HUES48 (cell line): ENCODE data around the gene CETP.
A peak's percentile ranks its signal among the peaks of the same experiment; 100 is the strongest.
"Not testable (repeated sequence)": the region's sequence is repeated elsewhere in the genome, so short reads cannot be mapped to it uniquely, and the experiment has no call there.

Experiments used
- H3K27ac ChIP-seq: one replicate; pipeline ENCODE4 v1.7.0; 2013; ENCODE audit warnings: low read depth, low read length, inconsistent platforms
- H3K27me3 ChIP-seq: 2 replicates; pipeline ENCODE4 v1.6.1; 2013; ENCODE audit warnings: mild to moderate bottlenecking, low read length; ENCODE audit not compliant: control insufficient read depth, insufficient read depth
- H3K36me3 ChIP-seq: 2 replicates; pipeline ENCODE4 v1.6.1; 2013; ENCODE audit warnings: low read length; ENCODE audit not compliant: control insufficient read depth, insufficient read depth
- H3K4me1 ChIP-seq: 2 replicates; pipeline ENCODE4 v1.6.1; 2013; ENCODE audit warnings: mild to moderate bottlenecking, low read length; ENCODE audit not compliant: control insufficient read depth, insufficient read depth
- H3K4me3 ChIP-seq: 2 replicates; pipeline ENCODE4 v1.5.1; 2013; ENCODE audit warnings: mild to moderate bottlenecking, low read depth, low read length
- H3K9ac ChIP-seq: 2 replicates; pipeline ENCODE4 v1.6.1; 2013; ENCODE audit warnings: mild to moderate bottlenecking, low read depth, low read length, moderate library complexity
- H3K9me3 ChIP-seq: 2 replicates; pipeline ENCODE4 v1.6.1; 2013; ENCODE audit warnings: low read length; ENCODE audit not compliant: control insufficient read depth, insufficient read depth

CETP gene

DNA sequence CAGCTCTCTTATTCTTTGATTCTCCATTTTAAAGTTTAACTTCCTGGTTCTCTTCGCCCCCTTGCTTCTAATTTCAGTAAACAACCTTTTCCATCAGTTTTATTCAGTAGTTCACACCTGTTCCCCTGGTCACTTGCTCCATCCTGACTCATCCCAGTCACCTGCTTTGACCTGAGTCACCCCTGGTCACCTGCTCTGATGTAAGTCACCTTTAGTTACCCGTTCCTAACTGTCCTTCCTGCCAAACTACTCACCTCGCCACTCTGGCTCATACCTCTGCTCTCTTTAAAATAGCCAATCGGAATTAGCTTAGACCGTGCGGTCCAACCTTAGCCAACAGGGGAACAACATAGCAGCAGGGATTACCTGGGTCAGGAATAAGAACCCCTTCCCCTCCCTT lies 22.9 kb downstream of the CETP start:
- Histone ChIP-seq H3K4me1 (no peaks in the 10 kb centered on the region), H3K4me3 (no peak overlapping the region), H3K27me3 (peaks cover 21% of the 10 kb centered on the region), H3K27ac (no peak overlapping the region), H3K36me3 (no peaks in the 10 kb centered on the region), H3K9ac (no peak overlapping the region), H3K9me3 (no peaks in the 10 kb centered on the region)

DNA sequence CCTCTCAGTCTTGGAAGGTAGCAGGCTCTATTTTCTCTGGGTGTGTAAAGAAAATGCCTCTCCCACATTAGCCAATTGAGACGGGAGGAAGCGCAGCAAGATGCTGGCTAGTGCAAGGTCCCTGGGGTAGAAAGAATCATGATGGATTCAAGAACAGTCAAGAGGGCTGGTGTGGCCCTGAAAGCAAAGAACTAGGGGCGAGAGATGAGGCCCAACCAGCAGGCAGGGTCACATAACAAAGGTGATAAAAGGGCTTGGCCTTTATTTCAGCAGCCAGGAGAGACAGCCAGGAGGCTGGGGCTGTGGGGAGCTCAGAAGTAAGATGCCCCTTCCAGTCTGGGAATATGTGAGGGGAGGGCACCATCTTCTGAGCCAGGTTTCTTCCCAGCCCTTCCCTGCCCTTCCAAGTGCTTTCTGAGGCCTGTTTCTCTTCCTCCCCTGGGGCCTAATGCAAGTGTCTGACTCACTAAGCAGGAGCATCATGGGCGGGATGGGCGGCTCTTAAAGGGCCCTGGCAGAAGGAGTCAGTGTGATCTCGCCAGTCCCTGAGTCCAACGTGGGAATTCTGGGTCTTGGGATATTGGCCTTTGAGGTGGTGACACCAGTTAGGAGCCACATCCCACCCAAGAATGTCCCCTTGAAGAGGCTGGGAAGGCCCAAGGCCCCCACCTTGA lies 23.7 kb downstream of the CETP start:
- Histone ChIP-seq H3K9ac (no peak overlapping the region), H3K27ac (no peak overlapping the region), H3K9me3 (no peaks in the 10 kb centered on the region), H3K27me3 (peaks cover 29% of the 10 kb centered on the region), H3K4me1 (peaks cover 6% of the 10 kb centered on the region; the same call in 1 of the 2 replicates), H3K4me3 (no peak overlapping the region), H3K36me3 (no peaks in the 10 kb centered on the region)

DNA sequence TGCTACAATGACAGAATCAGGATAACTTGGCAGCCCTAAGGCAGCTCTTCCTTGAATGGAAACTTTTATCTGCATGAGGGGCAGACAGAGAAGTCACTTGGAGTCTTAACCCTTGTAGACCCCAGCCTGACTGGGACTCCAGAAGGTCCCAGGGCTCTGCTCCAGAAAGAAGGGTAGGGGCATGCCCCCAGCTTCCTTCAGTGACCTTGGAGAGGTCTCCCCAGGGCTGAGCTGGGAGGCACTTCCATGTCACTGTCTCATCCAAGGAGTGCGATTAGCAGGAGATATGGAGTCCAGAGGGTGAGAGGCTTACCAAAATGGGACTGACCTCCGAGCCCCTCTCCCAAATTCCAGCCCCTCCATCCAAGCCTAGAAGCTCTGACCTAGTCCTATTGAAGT lies 24.2 kb downstream of the CETP start:
- H3K9ac ChIP-seq, result no peak overlapping the region
- H3K27ac ChIP-seq, result no peak overlapping the region

DNA sequence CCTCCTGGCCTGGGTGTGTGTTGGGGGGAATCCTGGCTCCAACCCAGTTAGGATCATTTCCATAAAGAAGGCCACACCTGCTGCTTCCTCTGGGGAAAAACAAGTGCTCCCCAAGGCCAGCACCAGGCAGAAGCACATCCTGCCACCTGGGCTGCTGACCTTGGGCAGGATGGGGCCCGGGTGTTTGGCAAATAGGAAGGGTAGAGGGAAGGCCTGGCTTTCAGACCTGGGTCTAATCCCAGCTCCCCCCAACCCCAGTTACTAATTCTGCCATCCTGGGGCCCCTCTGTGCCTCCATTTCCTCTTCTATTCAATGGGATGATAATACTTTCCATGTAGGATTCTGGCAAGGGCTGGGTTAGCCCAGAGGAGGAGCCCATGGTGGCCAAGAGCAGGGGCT lies 24.6 kb downstream of the CETP start:
- Histone ChIP-seq H3K36me3 (no peaks in the 10 kb centered on the region), H3K9me3 (no peaks in the 10 kb centered on the region), H3K27me3 (peaks cover 37% of the 10 kb centered on the region), H3K27ac (no peak overlapping the region), H3K9ac (no peak overlapping the region), H3K4me1 (peaks cover 6% of the 10 kb centered on the region; the same call in 1 of the 2 replicates), H3K4me3 (no peak overlapping the region)

More for the DNA sequence above, 24.2 kb downstream of the CETP start:
- H3K27me3 ChIP-seq, result peaks cover 35% of the 10 kb centered on the region
- H3K4me1 ChIP-seq, result peaks cover 6% of the 10 kb centered on the region; the same call in 1 of the 2 replicates
- no peaks in the 10 kb centered on the region for H3K36me3 ChIP-seq
- no peak overlapping the region for H3K4me3 ChIP-seq
- no peaks in the 10 kb centered on the region for H3K9me3 ChIP-seq

DNA sequence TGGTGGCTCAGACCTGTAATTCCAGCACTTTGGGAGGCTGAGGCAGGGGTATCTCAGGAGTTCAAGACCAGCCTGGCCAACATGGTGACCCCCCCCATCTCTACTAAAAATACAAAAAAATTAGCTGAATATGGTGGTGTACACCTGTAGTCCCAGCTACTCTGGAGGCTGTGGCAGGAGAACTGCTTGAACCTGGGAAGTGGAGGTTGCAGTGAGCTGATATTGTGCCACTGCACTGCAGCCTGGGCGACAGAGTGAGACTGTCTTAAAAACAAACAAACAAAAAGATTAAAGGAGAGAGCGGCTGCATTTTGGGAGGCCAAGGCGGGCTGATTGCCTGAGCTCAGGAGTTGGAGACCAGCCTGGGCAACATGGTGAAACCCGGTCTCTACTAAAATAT lies 25.2 kb downstream of the CETP start:
- H3K27ac ChIP-seq, H3K4me3 ChIP-seq, H3K4me1 ChIP-seq, H3K36me3 ChIP-seq, H3K9me3 ChIP-seq, H3K9ac ChIP-seq: not testable (repeated sequence)
- peaks cover 37% of the 10 kb centered on the region for H3K27me3 ChIP-seq

DNA sequence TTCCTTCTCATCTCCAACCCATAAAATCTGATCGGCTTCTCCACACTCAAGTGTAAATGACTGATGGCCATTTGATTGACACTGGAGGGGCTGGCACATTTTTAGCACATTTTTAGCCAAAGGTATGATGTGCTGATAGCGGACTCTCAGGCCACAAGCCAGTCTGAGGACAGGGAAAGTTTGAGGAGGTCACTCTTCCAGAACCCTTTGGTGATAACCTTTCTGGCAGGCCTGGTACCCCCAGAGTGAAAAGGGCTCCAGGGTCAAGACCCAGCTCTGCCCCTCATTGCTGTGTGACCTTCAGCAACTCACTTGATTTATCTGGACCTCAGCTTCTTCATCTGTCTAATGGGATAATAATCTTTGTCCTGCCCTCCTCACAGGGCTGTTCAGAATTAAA lies 25.9 kb downstream of the CETP start:
- no peaks in the 10 kb centered on the region for H3K9me3 ChIP-seq
- peaks cover 6% of the 10 kb centered on the region; the same call in 1 of the 2 replicates for H3K4me1 ChIP-seq
- peaks cover 37% of the 10 kb centered on the region for H3K27me3 ChIP-seq
- no peak overlapping the region for H3K4me3 ChIP-seq
- no peak overlapping the region for H3K9ac ChIP-seq
- H3K27ac ChIP-seq, result no peak overlapping the region
- no peaks in the 10 kb centered on the region for H3K36me3 ChIP-seq

DNA sequence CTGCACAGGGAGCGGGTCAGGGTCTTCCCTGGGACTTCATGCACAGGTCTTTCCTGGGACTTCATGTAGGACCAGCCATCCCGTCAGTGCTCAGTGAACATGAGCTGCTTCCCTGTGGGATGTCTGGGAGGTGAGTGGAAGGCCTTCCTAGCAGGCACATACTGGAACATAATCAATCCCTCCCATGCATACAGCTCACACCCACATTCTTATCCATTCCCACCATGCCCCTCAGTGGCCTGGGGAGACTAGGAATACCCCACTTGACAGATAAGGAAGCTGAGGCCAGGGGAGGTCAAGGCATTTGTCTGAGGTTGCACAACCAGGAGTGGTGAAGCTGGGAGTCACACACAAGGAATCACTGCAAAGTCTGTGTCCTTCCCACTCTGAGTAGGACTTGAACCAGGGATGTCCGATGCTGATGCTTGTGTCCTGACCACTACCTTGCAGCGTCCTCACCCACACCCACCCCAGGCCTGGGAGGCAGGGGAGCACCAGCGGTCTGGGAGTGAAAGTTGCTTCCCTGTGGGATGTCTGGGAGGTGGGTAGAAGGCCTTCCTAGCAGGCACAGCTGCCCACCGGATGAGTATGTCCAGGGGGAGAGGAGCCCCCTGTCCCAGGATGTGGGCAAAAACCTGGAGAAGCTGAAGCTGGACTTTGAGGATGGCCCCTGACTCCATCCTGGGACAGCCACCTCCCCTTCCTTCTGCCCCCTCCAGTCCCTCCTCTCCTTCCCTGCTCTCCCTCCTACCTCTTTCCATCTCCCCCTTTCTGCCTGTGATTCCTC lies 26.6 kb downstream of the CETP start:
- no peaks in the 10 kb centered on the region for H3K9me3 ChIP-seq
- no peak overlapping the region for H3K27ac ChIP-seq
- peak overlapping the region; percentile 66; the same call in 1 of the 2 replicates for H3K4me3 ChIP-seq
- H3K36me3 ChIP-seq, result no peaks in the 10 kb centered on the region
- H3K27me3 ChIP-seq, result peaks cover 37% of the 10 kb centered on the region
- peaks cover 6% of the 10 kb centered on the region; the same call in 1 of the 2 replicates for H3K4me1 ChIP-seq
- no peak overlapping the region for H3K9ac ChIP-seq

DNA sequence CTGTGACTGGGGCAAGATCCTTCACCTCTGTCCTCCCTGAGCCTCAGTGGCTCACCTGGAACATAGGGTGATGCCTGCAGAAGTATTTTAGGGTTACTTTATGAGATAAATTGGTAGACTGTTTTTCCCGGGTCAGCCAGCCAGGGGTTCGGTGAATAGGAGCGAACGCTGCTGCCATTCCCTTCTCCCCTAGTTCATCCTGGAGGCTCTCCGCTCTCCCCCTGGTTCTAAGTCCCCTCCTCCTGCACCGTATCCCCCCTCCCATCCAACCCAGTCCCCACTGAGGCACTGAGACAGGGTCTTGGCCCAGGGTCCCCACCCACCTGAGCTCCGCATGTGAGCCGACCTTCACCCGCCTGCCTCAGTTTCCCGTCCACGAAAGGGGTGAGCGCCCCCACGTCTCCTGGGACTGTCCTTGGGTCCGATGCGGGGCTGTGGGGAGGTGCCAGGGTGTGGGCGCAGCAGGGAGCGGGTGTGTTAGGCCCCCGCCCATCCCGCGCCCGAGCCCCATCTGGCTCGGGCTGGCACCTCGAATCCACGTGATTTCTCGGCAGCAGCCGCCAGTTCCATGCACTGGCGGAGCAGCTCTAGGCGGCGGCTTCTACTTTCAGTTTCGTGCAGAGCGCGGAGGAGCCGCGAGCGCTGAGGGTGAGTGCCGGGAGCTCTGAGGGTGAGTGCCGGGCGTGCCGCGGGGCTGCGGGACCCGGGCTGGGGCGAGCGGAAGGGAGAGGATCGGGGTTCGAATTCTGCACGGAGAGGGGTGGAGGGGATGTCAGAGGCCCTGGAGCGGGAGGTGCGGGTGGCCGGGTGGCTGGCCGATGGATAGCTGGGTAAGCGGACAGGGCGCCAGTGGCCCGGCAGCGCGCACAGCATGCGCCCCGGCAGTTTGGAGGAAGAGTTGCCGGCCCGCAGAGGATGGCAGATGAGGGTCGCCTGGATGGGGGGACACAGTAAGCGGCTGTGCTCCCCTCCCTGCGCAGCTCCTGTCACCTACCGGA lies 27.5 kb downstream of the CETP start, which contains the start of gene NLRC5:
NLRC5 (plus strand) TSS at position 610 of the 998 bp plus-strand sequence. CDS start 31,156 bp downstream, outside the sequence.
- H3K4me3 ChIP-seq, result peak within 1 kb of the TSS; percentile 66
- peaks cover 6% of the 10 kb centered on the region; the same call in 1 of the 2 replicates for H3K4me1 ChIP-seq
- no peak within 1 kb of the TSS for H3K9ac ChIP-seq
- H3K36me3 ChIP-seq, result no peaks in the 10 kb centered on the region
- peaks cover 37% of the 10 kb centered on the region for H3K27me3 ChIP-seq
- no peak within 1 kb of the TSS for H3K27ac ChIP-seq
- H3K9me3 ChIP-seq, result no peaks in the 10 kb centered on the region

DNA sequence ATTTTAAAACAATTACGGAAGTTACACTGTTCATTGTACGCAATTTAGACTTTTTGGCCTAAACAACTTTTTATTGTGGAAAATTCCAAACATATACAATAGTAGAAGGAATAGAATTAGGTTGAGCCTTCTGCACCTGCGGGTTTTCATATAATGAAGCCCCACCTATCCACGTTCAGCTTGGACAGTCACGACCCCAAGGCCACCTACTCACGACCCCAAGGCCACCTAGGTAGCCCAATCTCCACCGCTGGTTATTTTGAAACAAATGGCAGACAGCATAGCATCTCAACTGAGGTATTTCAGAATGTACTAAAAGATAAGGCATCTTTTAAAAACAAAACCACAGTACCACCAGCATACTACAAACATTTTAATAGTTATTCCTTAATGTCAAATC lies 28.2 kb downstream of the CETP start:
- Histone ChIP-seq H3K27me3 (peaks cover 37% of the 10 kb centered on the region), H3K9me3 (no peaks in the 10 kb centered on the region), H3K36me3 (no peaks in the 10 kb centered on the region), H3K4me3 (peak overlapping the region; percentile 66), H3K27ac (no peak overlapping the region), H3K4me1 (peaks cover 6% of the 10 kb centered on the region; the same call in 1 of the 2 replicates), H3K9ac (no peak overlapping the region)

DNA sequence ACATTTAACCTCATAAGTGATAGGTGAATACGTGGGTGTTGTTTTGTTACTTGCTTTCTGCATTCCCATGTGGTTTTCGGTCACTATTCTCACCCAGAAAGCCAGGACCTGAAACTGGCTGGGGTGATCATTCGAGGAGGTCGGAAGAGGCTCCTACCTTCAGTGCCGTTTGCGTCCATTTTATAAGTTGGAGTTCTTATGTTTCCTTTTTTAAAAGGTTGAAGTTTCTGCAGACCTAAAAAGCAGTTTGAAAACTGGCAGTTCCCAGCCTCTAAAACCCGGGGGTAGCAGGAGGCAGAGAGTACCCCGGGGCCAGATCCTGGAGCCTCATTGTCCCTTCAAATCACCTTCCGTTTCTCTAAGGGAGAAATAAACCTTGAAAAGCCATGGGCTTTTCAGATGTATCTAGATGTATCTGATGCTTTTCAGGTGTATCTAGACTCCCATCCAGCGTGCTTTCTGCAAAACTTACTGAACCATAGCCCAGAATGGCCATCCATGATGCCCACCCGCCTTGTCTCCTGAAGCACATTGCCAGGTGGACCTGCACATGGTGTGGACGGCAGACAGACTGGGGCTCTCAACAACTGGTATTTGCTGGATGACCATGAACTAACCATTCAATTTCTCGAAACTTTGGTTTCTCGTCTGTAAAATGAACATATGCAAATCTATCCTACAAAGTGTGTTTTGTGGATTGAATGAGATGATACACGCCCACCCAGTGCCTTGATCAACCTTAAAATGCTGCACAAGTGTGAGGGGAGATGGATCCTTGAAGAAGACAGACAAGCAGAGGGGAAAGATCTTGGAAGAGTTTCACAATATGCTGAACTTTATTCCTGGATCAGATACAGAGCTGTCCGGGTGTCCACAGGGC lies 28.9 kb downstream of the CETP start:
- H3K27ac ChIP-seq, result no peak overlapping the region
- peak overlapping the region; percentile 66; the same call in 1 of the 2 replicates for H3K4me3 ChIP-seq
- no peaks in the 10 kb centered on the region for H3K36me3 ChIP-seq
- no peak overlapping the region for H3K9ac ChIP-seq
- H3K4me1 ChIP-seq, result peaks cover 6% of the 10 kb centered on the region; the same call in 1 of the 2 replicates
- no peaks in the 10 kb centered on the region for H3K9me3 ChIP-seq
- peaks cover 37% of the 10 kb centered on the region for H3K27me3 ChIP-seq
